Stimulated activated CD4-positive, alpha-beta T cell treated with anti-CD3 and anti-CD28 coated beads, Interleukin-12 subunit alpha, Interleukin-12 subunit beta, amount 100 ng/mL, for 24 hours (primary cell): ENCODE measurements around the gene VCX.
"Not testable (repeated sequence)": the region's sequence is repeated elsewhere in the genome, so short reads cannot be mapped to it uniquely, and the experiment has no call there.

Experiments
- DNase-seq, 2 experiments: peaks; one replicate each; pipeline ENCODE4 v3.0.0-alpha.2; 2020; ENCODE audit warnings: low read depth in 2 of 2

The VCX gene

DNA sequence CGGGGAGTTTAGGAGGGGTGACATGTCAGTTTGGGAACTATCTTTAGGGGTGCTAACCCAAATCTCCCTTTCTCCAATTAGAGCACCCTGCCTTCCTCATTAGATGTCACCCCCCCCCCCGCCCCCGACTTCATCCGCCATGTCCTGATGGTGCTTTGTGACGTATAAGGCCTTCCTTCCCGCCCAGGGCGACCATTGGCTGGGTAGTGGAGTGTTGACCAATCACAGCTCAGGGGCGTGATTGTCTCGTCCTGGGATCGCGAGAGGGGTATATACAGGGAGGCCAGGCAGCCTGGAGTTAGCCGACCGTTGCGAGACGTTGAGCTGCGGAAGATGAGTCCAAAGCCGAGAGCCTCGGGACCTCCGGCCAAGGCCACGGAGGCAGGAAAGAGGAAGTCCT is at the start of gene VCX:
Gene VCX (plus strand): TSS at position 301 of the 400 bp plus-strand sequence. CDS start 33 bp downstream, at position 334.
- DNase-seq = not testable (repeated sequence)

DNA sequence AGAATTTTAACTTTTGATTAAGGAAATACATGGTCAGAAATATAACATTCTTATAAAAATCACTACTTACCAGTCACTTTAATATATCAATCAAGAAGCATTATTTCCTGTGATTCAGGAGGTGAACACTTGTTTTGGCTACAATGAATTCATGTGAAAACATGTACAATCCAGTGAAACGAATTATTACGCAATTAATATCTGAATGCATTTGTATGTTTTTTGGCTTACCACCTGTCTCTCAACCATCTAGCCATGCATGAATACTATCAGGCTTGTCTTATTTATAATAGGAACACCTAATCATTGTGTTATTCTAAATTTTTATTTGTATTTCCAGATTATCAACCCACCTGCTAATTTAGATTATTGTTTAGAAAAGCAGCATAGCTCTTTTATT is 44.6 kb upstream of the VCX start:
- DNase-seq = no peak

DNA sequence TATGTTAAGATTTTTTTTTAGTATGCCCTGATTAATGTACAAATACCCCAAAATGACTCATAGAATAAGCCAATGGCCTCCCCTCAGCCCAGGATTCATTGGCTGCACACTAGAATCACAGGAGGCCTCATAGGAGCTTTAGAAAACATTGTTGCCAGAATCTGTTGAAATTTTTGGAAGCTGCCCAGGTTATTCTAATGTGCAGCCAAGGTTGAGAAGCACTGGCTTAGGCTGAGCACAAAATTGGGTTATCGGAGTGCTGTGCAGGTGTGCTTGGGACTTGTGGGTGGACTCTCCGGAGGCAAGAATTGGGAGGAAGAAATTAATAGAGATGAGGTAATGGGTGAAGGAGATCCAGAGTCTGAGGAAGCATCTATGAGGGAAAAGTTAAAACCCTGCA is 41.3 kb upstream of the VCX start:
- DNase-seq = no peak

DNA sequence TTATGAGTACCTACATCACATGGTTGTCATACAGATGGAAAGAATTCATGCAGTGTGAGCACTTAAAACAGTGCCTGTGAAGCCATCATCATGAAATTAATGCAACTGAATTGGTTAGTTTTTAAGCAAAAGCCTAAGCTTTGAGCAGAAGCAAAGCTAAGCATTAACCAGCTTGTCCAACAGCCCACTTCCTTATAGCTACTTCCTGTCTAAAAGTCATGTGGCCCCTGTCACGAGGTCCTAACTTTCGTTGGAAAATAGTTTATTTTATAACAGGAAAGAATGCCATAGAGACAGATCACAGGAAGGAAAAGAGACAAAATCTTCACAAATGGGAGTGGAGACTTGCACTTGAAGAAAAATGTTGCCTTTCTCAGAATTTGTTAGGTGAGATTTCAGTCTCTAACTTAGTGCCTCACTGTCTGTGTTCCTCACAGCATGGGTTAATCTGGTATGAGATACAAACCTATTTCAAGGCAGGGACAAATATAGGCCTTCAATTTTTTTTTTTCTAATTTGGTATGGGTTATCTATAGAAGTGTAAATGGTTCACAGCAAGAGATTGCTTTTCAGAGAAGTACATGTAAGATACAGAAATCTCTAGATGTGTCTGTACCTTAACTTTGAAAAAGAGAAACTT is 27.7 kb upstream of the VCX start:
- no peak for DNase-seq

DNA sequence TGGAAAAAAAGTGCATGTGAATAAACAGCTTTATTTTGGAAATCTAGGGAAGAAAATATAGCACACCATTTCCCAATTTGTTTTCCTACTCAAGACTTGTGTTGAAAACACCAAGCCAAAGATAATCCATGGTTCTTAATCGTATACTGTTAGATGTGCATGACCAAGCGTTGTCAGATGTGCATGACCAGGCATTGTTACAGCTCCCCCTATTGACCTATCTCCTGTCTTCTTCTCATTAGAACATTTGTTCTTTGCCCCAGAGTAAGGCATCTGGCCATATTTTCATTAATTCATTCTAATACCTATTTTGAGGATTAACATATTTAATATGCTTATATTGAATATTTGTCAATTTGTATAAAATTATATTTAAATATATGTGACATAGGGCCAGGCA is 14.4 kb upstream of the VCX start:
- DNase-seq = no peak

DNA sequence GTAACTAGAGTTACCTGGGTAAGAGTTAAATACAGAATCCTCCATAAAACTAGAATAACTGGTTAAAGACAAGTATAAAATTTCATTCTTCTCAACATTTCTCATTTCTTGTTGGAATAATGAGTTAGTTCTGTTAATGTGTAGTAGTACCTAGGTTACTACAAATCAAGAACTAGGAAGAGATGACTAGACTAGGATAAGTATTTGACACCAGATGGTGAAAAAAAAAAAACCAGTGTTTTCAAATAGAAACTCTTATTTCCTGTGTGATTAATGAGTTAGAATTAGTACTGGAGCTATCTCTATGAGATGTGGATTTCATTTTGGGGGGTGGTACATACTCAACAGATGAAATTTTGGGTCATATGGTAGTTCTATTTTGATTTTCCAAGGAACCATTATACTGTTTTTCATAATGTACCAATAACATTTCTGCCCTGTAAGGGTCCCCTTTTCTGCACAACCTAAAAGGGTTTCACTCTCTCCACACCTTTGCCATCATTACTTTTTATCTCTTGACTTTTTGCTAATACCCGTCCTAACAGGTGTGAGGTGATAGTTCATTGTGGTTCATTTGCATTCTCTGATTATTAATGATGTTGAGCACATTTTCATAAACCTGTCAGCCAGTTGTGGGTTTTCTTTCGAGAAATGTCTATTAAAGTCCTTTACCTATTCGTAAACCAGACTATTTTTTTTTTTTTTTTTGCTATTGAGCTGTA is 1.7 kb upstream of the VCX start:
- no peak for DNase-seq

DNA sequence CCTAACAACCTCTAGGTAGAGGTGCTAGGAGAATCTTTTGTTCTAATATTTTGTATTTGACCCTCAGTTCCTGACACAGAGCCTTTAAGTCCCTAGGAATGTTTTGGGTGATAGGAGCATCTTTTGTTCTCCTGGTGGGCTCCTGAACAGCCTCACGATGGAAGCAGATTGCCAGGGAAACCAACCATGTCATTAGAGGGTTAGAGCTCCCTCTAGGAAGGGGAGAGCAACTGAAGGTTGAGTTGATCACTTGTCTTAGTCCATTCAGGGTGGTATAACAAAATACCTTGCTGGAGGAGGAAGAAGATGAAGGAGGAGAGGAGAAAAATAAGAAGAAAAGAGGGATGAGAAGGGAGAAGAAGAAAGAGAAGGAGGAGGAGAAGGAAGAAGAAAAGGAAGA is 9.2 kb downstream of the VCX start:
- no peak for DNase-seq

DNA sequence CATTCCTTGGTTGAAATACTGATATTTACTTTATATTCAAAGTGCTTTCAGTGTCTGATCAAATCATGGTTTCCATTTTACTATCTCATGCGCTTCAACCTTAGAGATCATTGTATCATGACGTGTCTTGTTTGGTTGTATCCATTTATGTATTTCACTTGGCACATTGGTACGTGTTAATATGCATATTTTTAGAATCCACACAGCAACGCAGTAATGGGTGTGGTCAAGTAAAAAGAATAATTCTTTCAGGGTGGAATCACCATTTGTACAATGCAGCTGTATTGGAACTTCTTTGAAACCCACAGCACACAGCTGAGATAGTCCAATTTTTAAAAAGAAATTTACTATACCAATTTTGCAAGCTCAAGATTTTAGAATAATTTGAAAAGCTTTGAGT is 29.1 kb downstream of the VCX start:
- no peak for DNase-seq

DNA sequence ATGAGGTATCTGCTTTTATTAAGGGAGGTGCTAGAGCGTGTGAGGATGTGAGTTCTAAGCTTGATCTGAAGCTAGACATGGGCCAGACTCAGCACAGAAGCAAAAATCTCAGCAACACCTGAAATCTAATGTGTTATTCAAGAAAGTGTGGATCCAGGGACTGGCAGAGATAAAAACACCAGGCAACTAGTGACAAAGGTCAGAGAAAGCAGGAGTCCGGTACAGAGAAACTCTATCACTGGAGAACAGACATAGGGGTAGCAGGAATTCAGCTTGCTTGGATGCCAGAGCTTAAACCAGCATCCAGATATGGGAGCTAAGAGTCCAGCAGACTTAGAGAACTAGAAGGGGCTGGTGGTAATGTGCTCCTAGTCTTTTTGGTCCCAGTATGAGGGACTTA is 34.0 kb downstream of the VCX start:
- no peak for DNase-seq

DNA sequence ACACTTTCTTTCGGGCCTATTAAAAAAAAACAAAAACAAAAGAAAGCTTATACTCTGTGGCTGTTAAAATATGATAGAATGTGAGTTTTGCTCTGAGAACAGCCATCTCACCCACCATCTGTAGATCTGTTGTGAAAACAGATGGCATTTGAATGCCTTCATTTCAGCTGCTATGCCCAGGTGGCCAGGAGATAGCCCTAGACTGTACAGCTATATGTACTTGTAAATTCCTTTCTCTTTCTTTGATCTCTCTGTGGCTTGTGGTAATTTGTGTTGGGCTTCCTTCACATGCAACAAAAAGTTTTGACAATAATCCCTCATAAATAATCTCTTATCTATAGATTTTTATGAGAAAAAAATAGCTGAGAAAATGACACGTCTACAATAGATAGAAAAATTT is 46.2 kb downstream of the VCX start:
- no peak for DNase-seq

DNA sequence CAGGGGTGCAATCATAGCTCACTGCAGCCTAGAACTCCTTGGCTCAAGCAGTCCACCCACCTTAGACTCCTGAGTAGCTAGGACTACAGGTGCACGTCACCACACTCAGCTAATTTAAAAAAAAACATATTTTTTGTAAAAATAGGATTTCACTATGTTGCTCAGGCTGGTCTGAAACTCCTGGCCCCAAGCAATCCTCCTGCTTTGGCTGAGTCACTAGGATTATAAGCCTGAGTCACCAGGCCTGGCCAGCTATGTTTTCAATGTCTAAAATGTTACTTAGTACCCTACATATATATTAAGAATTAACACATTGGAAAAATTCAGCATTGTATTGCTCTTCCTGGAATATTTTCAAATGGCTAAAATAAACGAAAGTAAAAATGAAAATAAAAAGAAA is 46.7 kb downstream of the VCX start:
- DNase-seq = no peak

DNA sequence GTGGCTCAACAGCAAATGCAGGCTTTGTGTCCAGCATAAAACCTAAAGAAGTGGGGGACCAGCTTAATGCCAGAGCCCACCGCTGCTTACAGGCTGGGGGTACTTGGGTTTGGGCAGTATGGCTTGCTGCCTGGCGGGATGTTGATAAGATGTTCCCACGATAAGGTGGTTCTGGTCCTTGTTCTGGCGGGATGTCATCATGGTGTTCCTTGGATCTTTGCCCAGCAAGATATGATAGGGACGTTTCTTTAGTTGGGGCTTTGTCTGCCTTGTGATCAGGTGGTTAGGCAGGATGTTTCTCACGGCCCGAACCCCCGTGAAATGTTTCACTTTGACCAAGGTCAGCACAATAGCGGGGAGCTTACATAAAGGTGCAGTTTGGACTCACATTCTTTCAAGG is 49.0 kb downstream of the VCX start:
- DNase-seq = no peak
